ENCODE data around the gene ST6GALNAC3.

- TF ChIP-seq CTCF (IDR thresholded peaks at IDR 0.05; ENCODE audit: low read length) (no peak), EZH2 (optimal IDR thresholded peaks at IDR 0.05; ENCODE audit: low read depth, low read length) (no peak)
Observed at GRCh38 chr1:76210160-76210559, 135.6 kb downstream of the ST6GALNAC3 start.

Data from MM.1S (cell line).